IMR-90 (cell line): ENCODE data around the gene LYVE1. TPM values are rescaled to one million over a fixed set of nuclear protein-coding genes. Genes with fewer than 3 reads are reported as not detected.
A peak's percentile ranks its signal among the peaks of the same experiment; 100 is the strongest.

ENCODE experiments used
- ATAC-seq: fragments of 200-7000 bp; cut with Tn5 transposase; 2 replicates; pipeline ENCODE4 v1.9.1; 2020; ENCODE audit warnings: low read depth, mild to moderate bottlenecking, moderate library complexity
- BruUV-seq: library from RNA; stranded (reverse); fragments of 400-500 nt; replicated peaks from 2 replicates; lab custom pipeline; 2021; lab: Mats Ljungman, UMichigan
- CTCF ChIA-PET: fragments of 300-600 bp; formaldehyde crosslinking; extraction: SDS; loops from one replicate; lab custom pipeline; 2021; ENCODE audit warnings: antibody characterized with exemption; lab: Yijun Ruan, JAX
- POLR2A ChIA-PET: fragments of 300-600 bp; sonication (Branson Sonifier 250); formaldehyde crosslinking; loops from one replicate; lab custom pipeline; 2022; ENCODE audit warnings: antibody characterized with exemption; ENCODE audit not compliant: unreplicated experiment; lab: Charles Lee
- DNase-seq: peaks from one replicate; pipeline ENCODE4 v3.0.0; 2013
- H2AFZ ChIP-seq: replicated peaks from 2 replicates; pipeline ENCODE3; 2013; ENCODE audit warnings: low read length, mild to moderate bottlenecking; ENCODE audit not compliant: poor library complexity
- H2AK5ac ChIP-seq: 2 replicates; pipeline ENCODE4 v1.6.1; 2013; ENCODE audit warnings: low read depth, low read length, inconsistent platforms
- H2AK9ac ChIP-seq: replicated peaks from 2 replicates; pipeline ENCODE3; 2013; ENCODE audit warnings: mild to moderate bottlenecking, low read depth, low read length, moderate library complexity; ENCODE audit not compliant: poor library complexity
- H2BK120ac ChIP-seq: 2 replicates; pipeline ENCODE4 v1.6.1; 2013; ENCODE audit warnings: low read depth, low read length, inconsistent platforms
- H2BK15ac ChIP-seq: 3 replicates; pipeline ENCODE4 v1.6.1; 2013; ENCODE audit warnings: low read depth, low read length, inconsistent platforms
- H2BK20ac ChIP-seq: 2 replicates; pipeline ENCODE4 v1.6.1; 2013; ENCODE audit warnings: low read depth, mild to moderate bottlenecking, inconsistent platforms, low read length, moderate library complexity
- H2BK5ac ChIP-seq: 2 replicates; pipeline ENCODE4 v1.6.1; 2013; ENCODE audit warnings: mild to moderate bottlenecking, low read depth, low read length, inconsistent platforms; ENCODE audit not compliant: poor library complexity, severe bottlenecking
- H3K14ac ChIP-seq: replicated peaks from 2 replicates; pipeline ENCODE4 v1.6.1; 2013; ENCODE audit warnings: low read depth, low read length, inconsistent platforms
- H3K18ac ChIP-seq: 2 replicates; pipeline ENCODE4 v1.6.1; 2013; ENCODE audit warnings: low read depth, low read length, control low read depth
- H3K23ac ChIP-seq: 2 replicates; pipeline ENCODE4 v1.6.1; 2013; ENCODE audit warnings: low read depth, low read length, inconsistent platforms
- H3K27ac ChIP-seq: 2 replicates; pipeline ENCODE4 v1.5.1; 2013; ENCODE audit warnings: mild to moderate bottlenecking, control low read depth, low read length; ENCODE audit not compliant: insufficient read depth
- H3K27me3 ChIP-seq: 2 replicates; pipeline ENCODE4 v1.6.1; 2013; ENCODE audit warnings: low read length; ENCODE audit not compliant: control insufficient read depth, insufficient read depth
- H3K36me3 ChIP-seq: 2 replicates; pipeline ENCODE4 v1.6.1; 2013; ENCODE audit warnings: low read length, mixed read lengths; ENCODE audit not compliant: control insufficient read depth, insufficient read depth
- H3K4ac ChIP-seq: 2 replicates; pipeline ENCODE4 v1.6.1; 2013; ENCODE audit warnings: low read depth, low read length, inconsistent platforms
- H3K4me1 ChIP-seq: 2 replicates; pipeline ENCODE4 v1.6.1; 2013; ENCODE audit warnings: low read length, mixed read lengths; ENCODE audit not compliant: control insufficient read depth, insufficient read depth
- H3K4me2 ChIP-seq: 2 replicates; pipeline ENCODE4 v1.6.1; 2013; ENCODE audit warnings: low read depth, mild to moderate bottlenecking, control low read depth, low read length, moderate library complexity
- H3K4me3 ChIP-seq: 2 replicates; pipeline ENCODE4 v1.5.1; 2013; ENCODE audit warnings: low read depth, mild to moderate bottlenecking, control low read depth, low read length, moderate library complexity; ENCODE audit not compliant: insufficient read depth
- H3K56ac ChIP-seq: 2 replicates; pipeline ENCODE4 v1.6.1; 2013; ENCODE audit warnings: low read length, inconsistent platforms; ENCODE audit not compliant: insufficient read depth; ENCODE audit errors: extremely low read depth
- H3K79me1 ChIP-seq, 2 experiments: 2 replicates each; pipeline ENCODE4 v1.6.1; 2013; ENCODE audit warnings: low read length in 2 of 2, inconsistent platforms in 1 of 2, low read depth in 1 of 2
- H3K9ac ChIP-seq: 2 replicates; pipeline ENCODE4 v1.6.1; 2013; ENCODE audit warnings: low read depth, low read length, control low read depth
- H3K9me1 ChIP-seq: 2 replicates; pipeline ENCODE4 v1.6.1; 2013; ENCODE audit warnings: low read length, inconsistent platforms; ENCODE audit not compliant: insufficient read depth
- H3K9me3 ChIP-seq: 2 replicates; pipeline ENCODE4 v1.6.1; 2013; ENCODE audit warnings: low read length; ENCODE audit not compliant: control insufficient read depth, insufficient read depth
- H4K20me1 ChIP-seq: 2 replicates; pipeline ENCODE4 v1.6.1; 2013; ENCODE audit warnings: low read length, inconsistent platforms; ENCODE audit not compliant: insufficient read depth
- H4K5ac ChIP-seq: 2 replicates; pipeline ENCODE4 v1.6.1; 2013; ENCODE audit warnings: mild to moderate bottlenecking, low read depth, low read length, control low read depth
- H4K8ac ChIP-seq, 2 experiments: 2 replicates each; pipeline ENCODE4 v1.6.1; 2013; ENCODE audit warnings: low read depth in 2 of 2, low read length in 2 of 2, control low read depth in 1 of 2, inconsistent platforms in 1 of 2
- H4K91ac ChIP-seq: 2 replicates; pipeline ENCODE4 v1.6.1; 2013; ENCODE audit warnings: low read depth, low read length, inconsistent platforms; ENCODE audit not compliant: insufficient read depth
- BHLHE40 ChIP-seq: fragments of 150-350 bp; IDR thresholded peaks from 2 replicates; pipeline ENCODE4 v1.6.1; 2016; ENCODE audit warnings: mild to moderate bottlenecking, low read depth, low read length
- CEBPB ChIP-seq: IDR thresholded peaks from 2 replicates; pipeline ENCODE4 v1.6.1; 2012; ENCODE audit warnings: low read depth, low read length, improper control_type of control experiment
- CHD1 ChIP-seq: IDR thresholded peaks from 2 replicates; pipeline ENCODE4 v1.6.1; 2012; ENCODE audit warnings: low read depth, low read length, improper control_type of control experiment
- ELK1 ChIP-seq: fragments of 150-350 bp; IDR thresholded peaks from 2 replicates; pipeline ENCODE4 v1.6.1; 2016; ENCODE audit warnings: low read depth, mild to moderate bottlenecking, low read length, moderate library complexity, borderline replicate concordance
- MAFK ChIP-seq: IDR thresholded peaks from 2 replicates; pipeline ENCODE4 v1.6.1; 2012; ENCODE audit warnings: low read depth, low read length, improper control_type of control experiment
- MAZ ChIP-seq: IDR thresholded peaks from 2 replicates; pipeline ENCODE4 v1.6.1; 2012; ENCODE audit warnings: low read depth, mild to moderate bottlenecking, low read length, improper control_type of control experiment, moderate library complexity, borderline replicate concordance
- MXI1 ChIP-seq: IDR thresholded peaks from 2 replicates; pipeline ENCODE4 v1.6.1; 2012; ENCODE audit warnings: low read depth, mild to moderate bottlenecking, low read length, moderate library complexity, borderline replicate concordance
- NFE2L2 ChIP-seq: fragments of 150-350 bp; IDR thresholded peaks from 2 replicates; pipeline ENCODE4 v1.6.1; 2016; ENCODE audit warnings: low read depth, mild to moderate bottlenecking, low read length
- POLR2A ChIP-seq: IDR thresholded peaks from 2 replicates; pipeline ENCODE4 v1.6.1; 2012; ENCODE audit warnings: mild to moderate bottlenecking, low read depth, low read length
- RAD21 ChIP-seq: IDR thresholded peaks from 2 replicates; pipeline ENCODE4 v1.6.1; 2012; ENCODE audit warnings: low read length, improper control_type of control experiment
- RCOR1 ChIP-seq: IDR thresholded peaks from 2 replicates; pipeline ENCODE4 v1.6.1; 2012; ENCODE audit warnings: mild to moderate bottlenecking, low read length, improper control_type of control experiment; ENCODE audit not compliant: insufficient replicate concordance
- RFX5 ChIP-seq: IDR thresholded peaks from 2 replicates; pipeline ENCODE4 v1.8.0; 2012; ENCODE audit warnings: low read depth, mild to moderate bottlenecking, low read length, moderate library complexity
- SMC3 ChIP-seq: fragments of 150-350 bp; IDR thresholded peaks from 2 replicates; pipeline ENCODE4 v1.6.1; 2016; ENCODE audit warnings: low read depth, mild to moderate bottlenecking, antibody characterized with exemption, low read length, moderate library complexity
- WGBS, 2 experiments: methylation state at CpG; one replicate each; pipeline versions ENCODE4 v1.1.5 to v1.1.7; 2013; ENCODE audit warnings: missing lambda C conversion rate in 2 of 2; ENCODE audit not compliant: insufficient read length in 1 of 2; ENCODE audit errors: extremely low coverage in 2 of 2; 5-methylcytosine and 5-hydroxymethylcytosine counted together
- dilution Hi-C: fragments of 300-500 bp; cut with HindIII; formaldehyde crosslinking; loops from one replicate; pipeline ENCODE4 v1.14.3; 2018; ENCODE audit warnings: low sequenced_read_pairs; ENCODE audit not compliant: unreplicated experiment
- in situ Hi-C: fragments of 300-500 bp; cut with MboI; formaldehyde crosslinking; loops from 3 replicates; pipeline ENCODE4 v1.14.3; 2019; ENCODE audit warnings: low sequenced_read_pairs, inconsistent platforms, mixed read lengths
- intact Hi-C: fragments of 100-400 bp; cut with micrococcal nuclease; formaldehyde crosslinking; loops from 2 replicates; pipeline ENCODE4 v1.10.0; 2022
- polyA plus RNA-seq, 3 experiments: library from polyadenylated mRNA; depleted of rRNA; stranded (reverse); fragments of >200 nt; gene quantifications; 2 replicates each; pipeline ENCODE4 v1.2.3, GENCODE V29; 2012; ENCODE audit warnings: low replicate concordance in 1 of 3
- total RNA-seq: library from RNA; depleted of rRNA; stranded (reverse); fragments of >200 nt; gene quantifications from 2 replicates; pipeline ENCODE4 v1.2.3, GENCODE V29; 2012
- TF ChIP-seq, protein P1 (sequence below): fragments of 150-350 bp; IDR thresholded peaks from 2 replicates; pipeline ENCODE4 v1.6.1; 2017; ENCODE audit warnings: mild to moderate bottlenecking, antibody characterized with exemption, low read length, low read depth
- TF ChIP-seq, protein P2 (sequence below): conservative IDR thresholded peaks from 2 replicates; pipeline ENCODE4 v1.5.1; 2012; ENCODE audit warnings: mild to moderate bottlenecking, low read depth, low read length, improper control_type of control experiment

Gene LYVE1
- total and polyA plus RNA-seq, 2 of the 4 experiments (the other 2 are of a cell fraction) = not detected

DNA sequence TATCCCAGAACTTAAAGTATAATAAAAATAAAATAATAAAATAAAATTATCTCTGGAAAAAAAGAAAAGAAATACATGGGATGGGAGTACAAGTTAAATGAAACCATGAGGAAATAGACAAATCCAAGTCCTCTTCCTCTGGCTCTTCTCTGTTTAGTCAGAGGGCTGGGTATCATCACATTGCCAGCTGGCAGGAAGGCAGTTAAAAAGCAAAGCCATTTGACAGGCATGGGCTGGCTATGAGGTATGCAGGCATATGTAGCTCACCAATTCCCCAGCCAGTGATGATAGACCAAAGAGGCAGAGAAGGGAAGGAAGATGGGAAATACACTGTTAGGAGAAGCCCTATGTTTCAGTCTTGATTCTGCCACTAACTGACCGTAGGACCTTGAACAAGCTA is 6.5 kb downstream of the LYVE1 start:
- H2AFZ ChIP-seq = no peak overlapping the region
- CTCF ChIA-PET = no interaction called here
- H3K9me3 ChIP-seq = no peaks in the 10 kb centered on the region
- ATAC-seq (no peak), DNase-seq (no peak)
- TF ChIP-seq NFE2L2 (no peak), MAZ (no peak), MAFK (no peak), RCOR1 (no peak), POLR2A (no peak), CEBPB (no peak), BHLHE40 (no peak), ELK1 (no peak), RAD21 (no peak), SMC3 (no peak), CHD1 (no peak), RFX5 (no peak), MXI1 (no peak)
- TF ChIP-seq, protein P1, sequence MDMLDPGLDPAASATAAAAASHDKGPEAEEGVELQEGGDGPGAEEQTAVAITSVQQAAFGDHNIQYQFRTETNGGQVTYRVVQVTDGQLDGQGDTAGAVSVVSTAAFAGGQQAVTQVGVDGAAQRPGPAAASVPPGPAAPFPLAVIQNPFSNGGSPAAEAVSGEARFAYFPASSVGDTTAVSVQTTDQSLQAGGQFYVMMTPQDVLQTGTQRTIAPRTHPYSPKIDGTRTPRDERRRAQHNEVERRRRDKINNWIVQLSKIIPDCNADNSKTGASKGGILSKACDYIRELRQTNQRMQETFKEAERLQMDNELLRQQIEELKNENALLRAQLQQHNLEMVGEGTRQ = no peak
- TF ChIP-seq, protein P2, sequence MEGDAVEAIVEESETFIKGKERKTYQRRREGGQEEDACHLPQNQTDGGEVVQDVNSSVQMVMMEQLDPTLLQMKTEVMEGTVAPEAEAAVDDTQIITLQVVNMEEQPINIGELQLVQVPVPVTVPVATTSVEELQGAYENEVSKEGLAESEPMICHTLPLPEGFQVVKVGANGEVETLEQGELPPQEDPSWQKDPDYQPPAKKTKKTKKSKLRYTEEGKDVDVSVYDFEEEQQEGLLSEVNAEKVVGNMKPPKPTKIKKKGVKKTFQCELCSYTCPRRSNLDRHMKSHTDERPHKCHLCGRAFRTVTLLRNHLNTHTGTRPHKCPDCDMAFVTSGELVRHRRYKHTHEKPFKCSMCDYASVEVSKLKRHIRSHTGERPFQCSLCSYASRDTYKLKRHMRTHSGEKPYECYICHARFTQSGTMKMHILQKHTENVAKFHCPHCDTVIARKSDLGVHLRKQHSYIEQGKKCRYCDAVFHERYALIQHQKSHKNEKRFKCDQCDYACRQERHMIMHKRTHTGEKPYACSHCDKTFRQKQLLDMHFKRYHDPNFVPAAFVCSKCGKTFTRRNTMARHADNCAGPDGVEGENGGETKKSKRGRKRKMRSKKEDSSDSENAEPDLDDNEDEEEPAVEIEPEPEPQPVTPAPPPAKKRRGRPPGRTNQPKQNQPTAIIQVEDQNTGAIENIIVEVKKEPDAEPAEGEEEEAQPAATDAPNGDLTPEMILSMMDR = no peak
- no peaks in the 10 kb centered on the region for H3K27me3 ChIP-seq
- no peaks in the 10 kb centered on the region for H3K36me3 ChIP-seq
- peak overlapping the region; percentile 7; the same call in 1 of the 2 replicates for H2AK5ac ChIP-seq
- no peaks in the 10 kb centered on the region for H3K4me1 ChIP-seq
- H3K9ac ChIP-seq = no peak overlapping the region
- no peak overlapping the region for H4K8ac ChIP-seq
- no peak overlapping the region for H2BK5ac ChIP-seq
- H2BK15ac ChIP-seq = peak overlapping the region; percentile 43; the same call in 1 of the 3 replicates
- no peak overlapping the region for H2BK120ac ChIP-seq
- H3K4ac ChIP-seq = no peak overlapping the region
- BruUV-seq = no TSS peak
- WGBS, 2 experiments = 100% methylated on average over 1 of the region's 1 CpG; no CpG with 5 or more reads in 1 of the 2 experiments
- no peak overlapping the region for H2BK20ac ChIP-seq
- H4K20me1 ChIP-seq = no peaks in the 10 kb centered on the region
- no peak overlapping the region for H4K5ac ChIP-seq
- H3K27ac ChIP-seq = no peak overlapping the region
- in situ Hi-C loops = no loop called here
- H3K23ac ChIP-seq = 0 out of 2 replicates have a peak overlapping the region, but pooled peaks have one; percentile 25
- H2AK9ac ChIP-seq = no peak overlapping the region
- H3K9me1 ChIP-seq = peaks cover 5% of the 10 kb centered on the region
- intact Hi-C loops = no loop called here
- no peak overlapping the region for H3K4me2 ChIP-seq
- no peak overlapping the region for H3K56ac ChIP-seq
- H3K18ac ChIP-seq = no peak overlapping the region
- H3K14ac ChIP-seq = 0 out of 2 replicates have a peak overlapping the region, but pooled peaks have one; percentile 31
- no peak overlapping the region for H3K4me3 ChIP-seq
- H3K79me1 ChIP-seq = no peaks in the 10 kb centered on the region
- no peak overlapping the region for H4K91ac ChIP-seq
- dilution Hi-C loops = no loop called here
- POLR2A ChIA-PET = no interaction called here
